Jurkat, Clone E6-1 (cell line): ENCODE data around the gene MYO1C.
"Not testable (repeated sequence)": the region's sequence is repeated elsewhere in the genome, so short reads cannot be mapped to it uniquely, and the experiment has no call there.

Experiments used
- DNase-seq: peaks from one replicate; pipeline ENCODE4 v3.0.0-alpha.2; 2011; ENCODE audit warnings: low read depth, low spot score
- H3K4me3 ChIP-seq: 2 replicates; pipeline ENCODE4 v1.5.1; 2011; ENCODE audit warnings: mild to moderate bottlenecking, low read length, control low read depth, moderate library complexity

The MYO1C gene

DNA sequence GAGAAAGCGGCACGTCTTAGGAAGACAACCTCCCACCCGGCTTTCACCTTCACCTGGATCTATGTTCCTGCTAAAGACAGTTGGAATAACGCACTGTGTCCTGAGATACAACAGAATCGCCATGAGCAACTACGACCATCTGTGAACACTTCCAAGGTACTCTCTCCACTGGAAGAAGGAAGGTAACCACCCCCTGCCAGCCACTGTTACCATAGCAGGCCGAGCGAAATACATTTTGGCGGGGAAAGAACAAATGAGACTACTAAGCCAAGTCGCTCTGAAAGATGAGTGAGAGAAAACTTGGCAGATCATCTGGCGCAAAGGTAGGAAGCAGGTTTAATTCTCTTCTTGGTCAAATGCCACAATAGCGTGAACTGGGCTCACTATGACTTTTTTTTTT lies 46.3 kb downstream of the MYO1C start:
- no peak for DNase-seq
- H3K4me3 ChIP-seq = no peak overlapping the region

DNA sequence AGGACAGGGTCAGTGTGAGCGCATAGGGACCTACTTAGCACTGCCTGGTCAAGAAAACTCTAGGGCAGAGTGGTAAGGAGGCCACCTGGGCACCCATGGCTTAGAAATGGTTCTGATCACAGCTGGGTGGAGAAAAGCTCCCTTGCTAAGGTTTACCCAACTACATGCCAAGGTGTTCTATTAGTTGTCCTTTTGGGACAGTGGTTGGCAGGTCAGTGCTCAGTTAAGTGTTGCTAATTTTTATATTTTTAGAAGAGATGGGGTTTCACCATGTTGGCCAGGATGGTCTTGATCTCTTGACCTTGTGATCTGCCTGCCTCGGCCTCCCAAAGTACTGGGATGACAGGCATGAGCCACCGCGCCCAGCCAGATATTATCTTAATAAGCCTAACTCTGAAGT lies 46.8 kb downstream of the MYO1C start:
- not testable (repeated sequence) for H3K4me3 ChIP-seq, DNase-seq

GRCh38 chr17:1442721-1443120 lies 49.8 kb downstream of the MYO1C start:
- DNase-seq, H3K4me3 ChIP-seq: not testable (repeated sequence)

DNA sequence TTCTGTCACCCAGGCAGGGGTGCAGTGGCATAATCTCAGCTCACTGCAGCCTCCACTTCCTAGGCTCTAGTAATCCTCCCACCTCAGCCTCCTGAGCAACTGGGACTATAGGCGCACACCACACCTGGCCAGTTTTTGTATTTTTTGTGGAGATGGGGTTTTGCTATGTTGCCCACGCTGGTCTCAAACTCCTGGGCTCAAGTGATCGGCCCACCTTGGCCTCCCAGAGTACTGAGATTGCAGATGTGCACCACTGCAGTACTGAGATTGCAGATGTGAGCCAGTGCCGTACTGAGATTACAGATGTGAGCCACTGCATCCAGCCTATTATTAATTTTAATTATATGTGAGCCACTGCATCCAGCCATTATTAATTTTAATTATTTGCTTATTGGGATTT lies 50.3 kb downstream of the MYO1C start:
- H3K4me3 ChIP-seq = no peak overlapping the region
- no peak for DNase-seq

GRCh38 chr17:1440921-1441320 lies 51.6 kb downstream of the MYO1C start:
- H3K4me3 ChIP-seq = no peak overlapping the region
- DNase-seq = no peak

DNA sequence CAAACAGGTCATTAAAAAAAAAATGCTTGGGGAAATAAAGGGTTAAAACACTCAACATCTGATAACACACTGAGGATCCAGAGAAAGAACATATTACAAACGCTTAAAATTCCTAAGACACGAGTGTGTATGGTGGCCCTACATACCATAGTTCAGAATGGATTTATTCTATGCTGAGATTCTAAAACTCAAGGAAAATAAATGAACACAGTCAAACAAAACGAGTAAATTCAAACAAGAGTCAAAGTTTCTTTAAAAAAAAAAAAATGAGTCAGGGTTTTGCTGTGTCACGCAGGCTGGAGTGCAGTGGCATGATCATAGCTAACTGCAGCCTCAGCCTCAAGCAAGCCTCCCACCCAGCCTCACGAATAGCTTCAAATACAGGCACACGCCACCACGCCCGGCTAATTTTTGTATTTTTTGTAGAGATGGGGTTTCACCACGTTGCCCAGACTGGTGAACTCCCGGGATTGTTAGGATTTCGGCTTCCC lies 53.8 kb downstream of the MYO1C start:
- no peak overlapping the region for H3K4me3 ChIP-seq

DNA sequence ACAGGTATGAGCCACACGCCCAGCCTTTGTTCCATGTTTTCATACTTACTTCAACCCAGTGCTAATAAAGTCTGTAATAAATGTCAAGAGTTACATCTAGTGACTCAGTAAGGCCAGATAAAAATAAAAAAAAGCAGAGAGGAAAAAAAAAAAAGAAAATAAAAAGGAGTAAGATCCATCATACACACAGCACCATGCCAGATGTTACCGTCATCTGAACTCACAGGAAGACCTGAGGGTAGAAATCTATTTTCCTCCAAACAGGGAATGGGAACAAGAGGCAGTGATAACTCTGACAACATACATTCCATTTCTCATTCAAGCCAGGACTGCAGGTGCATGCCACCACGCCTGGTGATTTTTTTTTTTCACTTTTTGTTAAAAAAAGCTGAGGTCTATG lies 57.2 kb downstream of the MYO1C start:
- H3K4me3 ChIP-seq = no peak overlapping the region
- no peak for DNase-seq

More for the DNA sequence above, 53.8 kb downstream of the MYO1C start:
- DNase-seq = no peak

DNA sequence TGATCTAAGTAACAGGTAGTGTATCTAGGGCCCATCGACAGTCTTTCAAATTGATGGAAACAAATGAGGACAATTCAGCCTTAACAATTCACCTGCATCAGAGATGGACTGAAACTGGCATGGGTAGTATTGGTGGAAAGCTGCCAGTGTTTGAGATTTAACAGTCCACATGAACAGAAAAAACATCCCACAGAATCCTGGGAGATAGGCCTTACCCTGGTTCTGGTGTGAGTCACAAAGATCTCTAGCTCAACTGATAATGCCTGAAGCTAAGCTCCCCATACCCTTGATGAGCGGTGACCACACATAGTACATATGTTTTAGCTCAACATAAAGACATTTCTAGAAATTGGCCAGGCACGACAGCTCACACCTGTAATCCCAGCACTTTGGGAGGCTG lies 58.3 kb downstream of the MYO1C start:
- DNase-seq = no peak
- H3K4me3 ChIP-seq = no peak overlapping the region

DNA sequence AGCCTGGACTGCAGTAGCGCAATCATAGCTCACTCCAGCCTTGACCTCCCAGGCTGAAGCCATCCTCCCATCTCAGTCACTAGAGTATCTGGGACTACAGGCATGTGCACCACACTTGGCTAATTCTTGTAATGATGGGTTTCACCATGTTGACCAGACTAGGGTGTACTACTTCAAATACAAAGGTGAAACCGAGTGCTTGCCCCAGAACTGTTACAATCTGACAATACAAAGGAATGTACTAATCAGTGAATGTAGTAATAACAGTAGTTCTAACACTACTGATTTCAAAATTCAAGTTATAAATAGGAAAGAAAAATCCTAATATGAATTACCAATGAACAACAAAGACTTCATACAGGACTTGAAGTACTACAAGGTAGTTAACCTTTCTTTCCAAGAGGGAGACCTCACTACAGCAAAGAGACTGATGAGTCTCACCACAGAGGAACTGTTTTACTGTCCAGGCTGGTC lies 60.8 kb downstream of the MYO1C start:
- no peak for DNase-seq
- no peak overlapping the region for H3K4me3 ChIP-seq

DNA sequence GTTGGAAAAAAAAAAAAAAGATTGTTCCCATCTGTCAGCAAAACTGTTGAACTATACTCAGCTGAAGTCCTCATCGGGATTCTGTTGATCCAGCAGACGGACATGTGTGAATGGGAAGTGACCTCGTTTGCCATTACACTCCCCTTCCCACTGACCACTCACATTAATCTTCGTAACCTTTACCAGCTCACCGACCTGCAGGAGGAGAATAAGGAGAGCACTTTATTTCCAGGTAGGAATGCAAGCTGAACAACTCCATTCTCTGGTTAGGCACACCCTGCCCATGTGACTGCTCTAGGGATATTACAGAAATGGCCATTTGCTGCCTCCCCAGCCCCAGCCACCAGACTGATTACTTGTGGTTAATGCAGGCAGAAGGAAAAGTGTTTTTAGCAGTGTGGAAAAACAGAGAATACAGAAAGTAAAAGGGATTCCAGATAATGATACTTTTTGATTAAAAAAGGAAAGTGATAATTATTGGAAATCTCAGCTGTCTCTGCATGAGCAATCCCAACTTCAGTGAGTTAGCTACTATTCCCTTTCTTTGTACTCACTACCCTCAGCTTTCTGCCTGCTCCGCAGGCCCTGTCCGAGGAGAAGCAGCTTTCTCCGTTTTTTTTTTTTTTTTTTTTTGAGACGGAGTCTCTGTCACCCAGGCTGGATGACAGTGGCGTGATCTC lies 68.9 kb downstream of the MYO1C start:
- H3K4me3 ChIP-seq = no peak overlapping the region
- no peak for DNase-seq

- DNase-seq = no peak
- H3K4me3 ChIP-seq = no peak overlapping the region
Measured at GRCh38 chr17:1422885-1423284, 69.6 kb downstream of the MYO1C start.

- no peak for DNase-seq
- no peak overlapping the region for H3K4me3 ChIP-seq
Measured at GRCh38 chr17:1421470-1421869, 71.0 kb downstream of the MYO1C start.

- DNase-seq = no peak
- no peak overlapping the region for H3K4me3 ChIP-seq
Measured at GRCh38 chr17:1420981-1421380, 71.5 kb downstream of the MYO1C start.

DNA sequence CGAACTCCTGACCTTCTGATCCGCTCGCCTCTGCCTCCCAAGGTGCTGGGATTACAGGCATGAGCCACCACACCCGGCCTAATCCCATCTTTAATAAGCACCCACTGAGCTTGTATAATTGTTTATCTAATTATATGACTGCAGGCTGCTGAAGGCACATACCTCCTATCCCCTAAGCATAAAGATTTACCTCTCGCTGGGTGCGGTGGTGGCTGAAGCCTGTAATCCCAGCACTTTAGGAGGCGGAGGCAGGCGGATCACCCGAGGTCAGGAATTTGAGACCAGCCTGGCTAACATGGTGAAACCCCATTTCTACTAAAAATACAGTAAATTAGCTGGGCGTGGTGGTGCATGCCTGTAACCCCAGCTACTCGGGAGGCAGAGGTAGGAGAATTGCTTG lies 72.3 kb downstream of the MYO1C start:
- DNase-seq = no peak

GRCh38 chr17:1418476-1418875 lies 74.0 kb downstream of the MYO1C start:
- not testable (repeated sequence) for H3K4me3 ChIP-seq, DNase-seq

More for the DNA sequence above, 72.3 kb downstream of the MYO1C start:
- H3K4me3 ChIP-seq = no peak overlapping the region

GRCh38 chr17:1416414-1416813 lies 76.1 kb downstream of the MYO1C start:
- no peak overlapping the region for H3K4me3 ChIP-seq
- no peak for DNase-seq

GRCh38 chr17:1414634-1415033 lies 77.9 kb downstream of the MYO1C start:
- no peak for DNase-seq
- no peak overlapping the region for H3K4me3 ChIP-seq
